RCC 7860 (cell line): Measurements from ENCODE around the gene PPL.

Experiments
- DNase-seq: peaks from one replicate; pipeline ENCODE4 v3.0.0-alpha.2; 2015; ENCODE audit warnings: low spot score
- FAIRE-seq: peaks from 2 replicates; lab custom pipeline; 2012; peaks lifted over from hg19 to GRCh38; lab: Jason Lieb, UNC

The PPL gene

DNA sequence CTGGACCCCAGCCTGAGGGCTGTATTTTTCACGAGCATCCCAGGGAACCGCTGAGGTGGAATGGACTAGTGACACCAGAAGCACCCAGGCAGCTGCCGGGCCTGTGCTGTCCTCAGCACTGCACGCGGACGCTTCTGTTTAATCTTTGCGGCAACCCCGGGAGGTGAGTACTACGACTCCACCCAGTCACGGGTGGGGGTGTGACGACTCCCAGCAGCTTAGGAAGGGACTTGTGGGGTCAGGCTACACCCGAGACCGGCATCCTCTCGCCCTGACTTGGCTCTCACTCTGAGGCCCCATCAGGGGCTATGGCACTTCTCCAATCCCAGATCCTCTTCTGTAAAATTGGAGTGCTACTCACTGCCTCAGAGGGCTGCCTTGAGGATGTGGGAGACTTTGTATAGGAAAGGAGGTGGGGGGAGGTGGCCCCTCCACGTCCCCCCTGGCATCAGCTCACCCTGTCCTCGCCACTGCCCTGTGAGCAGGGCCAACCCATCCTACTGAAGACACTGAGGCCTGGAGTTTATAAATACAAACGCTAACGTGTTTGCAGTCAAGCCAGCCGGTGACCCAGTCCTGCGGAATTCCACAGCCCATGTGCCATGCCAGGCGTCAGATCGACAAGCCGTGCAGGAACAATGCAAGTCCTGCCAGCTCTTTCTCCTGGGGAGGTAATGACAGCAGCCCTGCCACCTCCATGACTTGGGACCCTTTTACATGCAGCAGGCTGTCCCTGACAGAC lies 44.4 kb downstream of the PPL start:
- FAIRE-seq, result no peak
- DNase-seq, result no peak

GRCh38 chr16:4891886-4892216 lies 45.1 kb downstream of the PPL start:
- no peak for DNase-seq
- no peak for FAIRE-seq

DNA sequence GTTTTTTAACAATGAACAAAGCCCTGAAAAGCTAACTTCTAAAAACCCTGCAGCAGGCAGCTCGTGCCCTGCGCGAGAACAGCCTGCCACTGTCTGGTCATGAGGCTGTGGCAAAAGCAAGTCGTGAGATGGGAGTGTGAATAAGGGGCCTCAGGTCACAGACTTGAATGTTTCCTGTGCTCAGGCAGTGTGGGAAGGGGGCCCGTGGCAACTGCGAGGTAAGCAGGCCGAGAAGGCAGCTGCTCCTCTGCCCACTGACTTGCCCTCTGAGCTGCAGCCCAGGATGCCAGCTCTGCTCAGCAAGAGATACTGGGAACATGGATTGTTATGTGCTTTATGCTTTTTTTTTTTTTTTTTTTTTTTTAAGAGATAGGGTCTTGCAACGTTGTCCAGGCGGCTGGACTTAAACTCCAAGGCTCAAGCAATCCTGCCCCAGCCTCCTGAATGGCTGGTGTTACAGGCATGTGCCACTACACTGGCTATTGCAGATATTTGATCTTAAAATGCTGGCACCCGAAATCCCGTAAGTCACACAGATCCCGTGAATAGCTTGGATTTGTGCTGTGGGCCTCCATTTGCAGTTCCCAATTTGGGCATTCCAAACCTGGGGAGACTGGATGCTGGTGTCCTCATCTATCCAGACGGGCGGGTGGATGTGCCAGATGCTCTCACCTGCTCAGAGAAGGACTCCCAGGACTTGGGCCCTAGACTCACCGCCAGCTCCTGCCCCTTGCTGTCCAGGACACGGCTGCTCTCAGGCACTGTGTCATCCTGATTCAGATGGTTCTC lies 45.7 kb downstream of the PPL start:
- no peak for FAIRE-seq

GRCh38 chr16:4890686-4891085 lies 46.3 kb downstream of the PPL start:
- FAIRE-seq (no peak), DNase-seq (no peak)

More for the DNA sequence above, 45.7 kb downstream of the PPL start:
- no peak for DNase-seq

DNA sequence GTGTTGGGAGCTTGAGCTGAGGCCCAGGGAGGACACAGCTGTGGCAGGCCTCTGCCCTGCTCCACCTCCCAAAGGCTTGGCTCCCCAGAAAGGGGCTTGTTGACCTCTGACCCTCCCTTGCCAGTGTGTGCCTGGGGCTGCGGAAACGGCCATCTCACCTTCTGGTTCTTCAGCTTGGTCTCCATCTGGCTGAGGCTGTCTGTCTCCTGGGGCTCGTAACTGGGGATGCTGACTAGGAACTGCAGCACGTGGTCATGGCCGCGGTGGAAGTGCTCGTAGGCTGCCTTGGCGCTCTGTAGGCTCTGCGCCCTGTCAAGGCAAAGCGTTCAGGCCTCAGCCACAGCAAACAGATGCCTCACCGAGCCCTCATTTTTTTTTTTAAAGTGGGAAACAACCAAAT lies 46.9 kb downstream of the PPL start:
- no peak for DNase-seq
- no peak for FAIRE-seq

- FAIRE-seq (no peak), DNase-seq (no peak)
These were observed 48.4 kb downstream of the PPL start for GRCh38 chr16:4888428-4889135.

GRCh38 chr16:4886151-4886550 lies 50.8 kb downstream of the PPL start:
- no peak for DNase-seq
- no peak for FAIRE-seq

- DNase-seq, result no peak
- no peak for FAIRE-seq
These were observed 51.7 kb downstream of the PPL start for GRCh38 chr16:4884972-4885874.

- no peak for FAIRE-seq
- no peak for DNase-seq
These were observed 52.7 kb downstream of the PPL start for GRCh38 chr16:4884209-4884608.

DNA sequence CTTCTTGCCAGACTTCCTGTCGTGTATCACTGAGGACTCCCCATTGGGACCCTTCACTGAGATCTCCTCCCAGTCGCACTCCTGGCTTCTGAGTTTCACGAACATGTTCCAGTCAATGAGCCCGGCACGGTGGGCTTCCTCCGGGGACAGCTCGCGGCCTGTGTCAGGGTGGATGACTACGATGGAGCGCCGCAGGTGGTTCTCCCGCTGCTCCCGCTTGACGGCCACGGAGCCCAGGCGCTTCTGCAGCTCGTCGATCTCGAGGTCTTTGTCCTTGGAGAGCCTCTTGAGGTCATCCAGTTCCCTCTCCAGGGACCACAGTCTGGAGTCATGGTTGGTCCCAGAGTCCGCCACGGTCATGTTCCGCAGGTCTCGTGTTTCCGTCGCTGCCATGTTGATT lies 53.4 kb downstream of the PPL start:
- no peak for DNase-seq
- FAIRE-seq, result no peak

- FAIRE-seq, result peak; percentile 98
These were observed 54.2 kb downstream of the PPL start for GRCh38 chr16:4882633-4883285.

GRCh38 chr16:4882000-4882632 lies 54.8 kb downstream of the PPL start:
- DNase-seq (no peak), FAIRE-seq (no peak)

More at GRCh38 chr16:4882633-4883285, 54.2 kb downstream of the PPL start:
- peak; percentile 98 for DNase-seq

DNA sequence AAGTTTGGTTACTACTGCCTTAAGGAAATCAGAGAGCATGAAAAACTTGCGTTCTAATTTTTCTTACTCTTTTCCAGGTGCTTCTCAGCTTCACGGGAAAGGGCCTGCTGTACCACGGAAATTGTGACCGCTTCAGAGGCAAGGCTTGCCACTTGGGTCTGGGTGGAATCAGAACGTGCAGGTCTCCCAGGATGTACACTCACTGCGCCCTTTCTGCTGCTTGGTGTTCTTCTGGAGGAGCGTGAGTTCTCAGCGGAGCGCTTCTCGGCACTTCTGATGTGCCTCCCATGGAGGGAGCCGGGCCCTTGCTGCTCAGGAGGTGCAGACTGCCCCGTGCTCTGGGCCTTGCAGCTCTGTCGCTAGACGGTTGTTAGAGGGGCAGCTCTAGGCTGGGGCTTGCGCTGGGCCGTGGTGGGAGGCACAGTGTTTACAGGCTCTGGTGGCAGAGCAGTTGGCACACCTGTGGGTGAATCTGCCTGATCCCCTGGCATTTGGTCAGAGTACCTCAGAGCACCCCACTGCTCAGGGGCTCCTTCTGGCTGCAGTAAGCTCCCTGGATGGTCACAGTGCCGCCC lies 56.9 kb downstream of the PPL start:
- no peak for DNase-seq
- FAIRE-seq, result no peak

- FAIRE-seq (no peak), DNase-seq (no peak)
These were observed 57.9 kb downstream of the PPL start for GRCh38 chr16:4879049-4879448.

DNA sequence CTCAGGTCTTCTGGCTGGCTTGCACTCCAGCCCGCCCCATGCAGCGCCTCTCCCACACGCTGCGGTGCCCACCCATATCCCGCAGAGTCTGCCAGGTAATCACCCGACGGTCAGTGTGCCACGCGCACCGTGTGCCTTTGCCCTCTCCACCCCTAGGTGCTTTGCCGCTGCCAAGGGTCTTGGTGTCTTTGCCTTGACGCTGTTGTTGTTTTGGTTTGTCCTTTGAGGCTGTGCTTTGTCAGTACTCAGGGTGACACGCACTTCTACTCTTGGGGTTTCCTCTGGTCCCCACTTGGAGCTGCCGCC lies 59.6 kb downstream of the PPL start:
- FAIRE-seq (no peak), DNase-seq (no peak)

DNA sequence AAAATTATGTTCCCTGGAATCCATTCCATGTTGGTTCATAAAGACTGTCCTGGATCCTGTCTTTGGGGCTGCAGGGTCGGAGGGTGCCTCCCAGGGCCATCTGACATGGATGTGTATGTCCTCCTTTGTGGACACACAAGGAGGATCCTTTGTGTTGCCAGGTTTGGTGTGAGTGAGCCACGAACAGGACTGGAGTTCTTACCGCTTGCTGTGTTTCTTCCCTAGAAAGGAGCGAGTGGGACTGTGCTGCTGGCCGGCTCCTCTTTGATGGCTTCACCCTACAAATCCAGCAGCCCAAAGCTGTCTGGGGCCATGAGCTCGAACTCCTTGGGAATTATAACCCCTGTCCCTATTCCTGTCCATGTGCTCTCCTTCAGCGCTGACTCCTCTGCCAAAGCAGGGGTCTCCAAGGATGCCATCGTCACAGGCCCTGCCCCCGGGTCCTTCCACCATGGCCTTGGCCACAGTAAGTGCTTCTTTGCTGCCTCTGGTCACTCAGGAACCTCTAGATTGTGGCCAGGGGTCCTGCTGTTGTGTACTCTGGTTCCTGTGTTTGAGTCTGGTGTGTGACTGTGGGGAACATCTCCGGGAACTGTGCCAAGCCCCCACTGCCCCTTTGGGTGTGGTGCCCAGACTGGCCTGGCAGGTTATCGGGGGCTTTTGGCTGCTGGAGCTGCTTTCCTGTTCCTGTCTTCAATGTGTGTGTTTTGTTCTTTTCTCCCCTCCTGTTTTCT lies 60.1 kb downstream of the PPL start:
- FAIRE-seq (no peak), DNase-seq (no peak)

DNA sequence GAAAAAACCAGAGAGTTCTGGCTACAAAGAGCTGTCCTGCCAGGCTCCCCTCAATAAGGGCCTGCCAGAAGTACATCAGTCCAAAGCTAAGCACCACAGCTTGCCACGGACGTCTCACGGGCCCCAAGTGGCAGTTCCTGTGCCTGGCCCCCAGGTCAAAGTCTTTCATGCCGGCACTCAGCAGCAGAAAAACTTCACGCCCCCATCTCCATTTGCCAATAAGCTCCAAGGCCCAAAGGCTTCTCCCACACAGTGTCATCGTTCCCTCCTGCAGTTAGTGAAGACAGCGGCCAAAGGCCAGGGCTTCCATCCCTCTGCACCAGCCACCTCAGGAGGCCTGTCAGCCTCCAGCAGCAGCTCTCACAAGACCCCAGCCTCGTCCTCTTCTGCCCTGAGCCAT lies 62.3 kb downstream of the PPL start:
- FAIRE-seq (no peak), DNase-seq (no peak)

DNA sequence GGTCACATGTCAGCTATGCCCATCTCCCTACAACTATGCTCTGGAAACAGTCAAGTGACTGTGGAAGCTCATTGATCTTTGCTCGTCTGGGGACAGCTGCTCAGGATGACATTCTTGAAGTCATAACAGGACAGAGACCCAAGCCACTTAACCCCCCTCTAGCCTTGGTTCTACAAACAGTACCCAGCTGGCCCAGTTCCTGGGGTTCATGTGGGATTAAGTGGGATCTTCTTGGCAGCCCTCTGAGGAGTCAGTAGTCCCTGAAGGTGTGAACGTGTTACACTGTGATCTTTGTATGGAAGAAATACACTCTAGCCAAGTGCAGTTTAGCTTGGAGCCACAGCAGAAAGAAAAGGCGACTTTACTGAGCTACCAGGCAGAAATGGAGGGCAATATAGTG lies 63.9 kb downstream of the PPL start:
- FAIRE-seq (no peak), DNase-seq (no peak)

- DNase-seq (no peak), FAIRE-seq (no peak)
These were observed 65.9 kb downstream of the PPL start for GRCh38 chr16:4871071-4871470.
